HG02571 (cell line): ENCODE measurements around the gene LTBP4.
A peak's percentile ranks its signal among the peaks of the same experiment; 100 is the strongest.

Experiments
- ATAC-seq: cut with Tn5 transposase; IDR thresholded peaks from one replicate; pipeline ENCODE4 v1.9.1; 2021; ENCODE audit warnings: mild to moderate bottlenecking, moderate library complexity; ENCODE audit not compliant: unreplicated experiment

The LTBP4 gene

DNA sequence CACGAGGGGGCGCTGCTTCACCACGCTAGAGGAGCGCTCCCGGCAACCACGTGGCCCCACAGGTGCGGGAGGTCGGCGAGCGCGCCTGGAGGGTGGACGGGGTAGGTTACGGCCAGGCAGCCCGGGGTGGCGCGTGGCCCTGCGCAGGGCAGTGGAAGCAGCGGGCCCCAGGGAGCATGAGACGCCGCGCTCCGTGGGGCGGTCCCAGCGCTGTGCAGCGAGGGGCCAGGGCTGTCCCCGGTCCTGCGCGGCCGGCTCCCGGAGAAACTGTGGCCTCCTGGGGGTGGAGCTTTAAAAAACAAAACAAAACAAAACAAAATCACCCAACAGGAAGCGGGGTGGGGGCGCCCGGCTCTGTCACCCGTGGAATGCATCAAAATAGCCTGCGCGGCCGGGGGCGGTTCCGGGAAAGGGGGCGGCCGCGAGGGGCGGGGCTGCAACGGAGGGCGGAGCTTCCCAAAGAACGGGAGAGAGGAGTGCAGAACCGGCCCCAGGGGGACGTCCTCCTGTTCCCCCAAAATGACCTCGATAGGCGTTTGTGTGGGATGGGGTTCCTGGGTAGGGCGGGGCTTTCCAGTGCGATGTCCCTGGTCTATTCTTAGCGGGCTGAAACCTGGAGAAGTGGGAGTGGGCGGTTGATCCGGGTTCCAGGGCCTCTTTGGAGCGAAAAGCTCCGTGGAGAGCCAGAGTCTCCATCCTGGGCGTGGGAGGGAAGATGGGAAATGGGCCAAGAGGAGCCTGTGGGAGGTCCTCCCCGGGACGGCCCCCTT lies 61.9 kb downstream of the LTBP4 start:
- ATAC-seq, result peak; percentile 71

DNA sequence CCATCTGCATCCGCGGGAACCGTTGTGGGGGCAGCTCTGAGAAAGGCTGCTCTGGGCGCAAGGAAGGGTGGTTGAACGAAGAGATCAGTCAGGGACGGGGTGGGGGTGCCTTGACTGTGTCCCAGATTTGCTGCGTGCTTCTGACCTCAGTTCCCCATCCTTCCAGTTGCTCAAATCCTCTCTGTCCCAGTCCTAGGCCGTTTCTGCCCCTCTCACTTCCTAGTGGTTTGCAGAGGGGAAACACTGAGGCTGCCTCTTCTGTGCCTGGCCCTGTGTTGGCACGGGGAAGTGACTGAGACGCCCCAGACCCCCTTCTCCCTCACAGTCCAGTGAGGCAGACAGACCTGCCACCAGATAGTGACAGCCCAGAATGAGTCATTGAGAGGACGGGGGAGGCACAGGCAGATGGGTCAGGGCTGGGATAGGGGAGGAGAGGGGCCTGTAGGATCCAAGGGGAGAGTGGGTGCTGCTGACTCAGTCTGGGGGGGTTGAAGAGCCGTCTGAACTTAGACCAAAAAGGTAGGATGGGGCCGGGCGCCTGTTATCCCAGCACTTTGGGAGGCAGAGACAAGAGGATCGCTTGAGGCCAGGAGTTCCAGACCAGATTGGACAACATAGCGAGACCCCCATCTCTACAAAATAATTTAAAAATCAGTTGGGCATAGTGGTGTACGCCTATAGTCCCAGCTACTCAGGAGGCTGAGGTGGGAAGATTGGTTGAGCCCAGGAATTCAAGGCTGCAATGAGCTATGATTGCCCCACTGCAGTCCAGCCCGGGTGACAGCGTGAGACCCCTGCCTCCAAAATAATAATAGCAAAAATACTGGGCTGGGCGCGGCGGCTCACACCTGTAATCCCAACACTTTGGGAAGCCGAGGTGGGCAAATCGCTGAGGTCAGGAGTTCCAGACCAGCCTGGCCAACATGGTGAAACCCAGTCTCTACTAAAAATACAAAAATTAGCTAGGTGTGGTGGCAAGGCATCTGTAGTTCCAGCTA lies 62.8 kb downstream of the LTBP4 start:
- ATAC-seq, result no peak

DNA sequence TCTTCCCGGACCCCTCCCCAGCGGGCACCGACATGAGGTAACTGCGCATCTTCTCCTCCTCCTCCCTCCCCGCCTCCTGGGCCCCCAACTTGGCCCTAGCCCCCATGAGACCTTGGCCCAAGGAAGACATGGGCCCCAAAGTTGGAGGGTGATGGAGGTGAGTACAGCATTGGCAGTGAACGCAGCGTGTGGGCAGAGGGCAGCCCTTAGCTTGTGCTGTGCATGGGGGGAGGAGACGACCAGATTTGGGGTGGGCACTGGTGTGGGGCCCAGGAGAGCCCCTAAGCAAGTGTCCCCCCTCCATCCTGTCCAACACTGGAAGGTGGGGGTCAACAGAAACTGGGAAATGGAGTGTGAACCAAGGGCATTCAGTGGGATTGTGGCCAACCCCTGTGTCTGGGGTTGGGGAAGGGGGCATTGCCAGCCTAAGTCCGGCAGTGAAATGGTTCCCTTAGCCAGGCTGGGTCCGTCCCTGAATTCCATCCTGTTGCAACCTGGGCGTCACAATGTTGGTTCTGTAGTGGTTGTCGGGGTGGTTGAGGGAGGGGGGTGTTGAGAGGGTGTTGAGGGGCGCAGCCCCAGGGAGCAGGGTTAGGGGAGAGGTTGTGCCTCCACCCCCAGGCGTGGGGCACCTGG lies 65.8 kb downstream of the LTBP4 start:
- ATAC-seq, result no peak

DNA sequence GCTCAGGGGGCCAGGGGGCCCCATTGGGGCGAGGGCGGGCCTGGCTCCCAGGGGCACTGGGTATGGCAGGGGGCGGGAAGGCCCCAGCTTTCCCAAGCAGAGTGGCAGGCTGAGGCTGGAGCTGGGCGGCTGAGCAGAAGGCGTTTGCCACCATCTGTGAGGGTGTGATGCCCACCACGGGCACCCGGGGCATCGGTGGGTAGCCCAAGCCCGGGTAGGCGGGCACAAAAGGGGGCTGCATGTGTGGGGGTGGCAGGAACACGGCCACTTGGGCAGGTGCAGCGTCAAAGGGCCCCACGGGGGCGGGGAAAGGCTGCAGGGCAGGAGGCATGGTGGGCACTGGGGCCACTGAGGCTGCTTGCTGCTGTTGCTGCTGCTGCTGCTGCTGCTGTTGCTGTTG lies 66.4 kb downstream of the LTBP4 start:
- no peak for ATAC-seq

DNA sequence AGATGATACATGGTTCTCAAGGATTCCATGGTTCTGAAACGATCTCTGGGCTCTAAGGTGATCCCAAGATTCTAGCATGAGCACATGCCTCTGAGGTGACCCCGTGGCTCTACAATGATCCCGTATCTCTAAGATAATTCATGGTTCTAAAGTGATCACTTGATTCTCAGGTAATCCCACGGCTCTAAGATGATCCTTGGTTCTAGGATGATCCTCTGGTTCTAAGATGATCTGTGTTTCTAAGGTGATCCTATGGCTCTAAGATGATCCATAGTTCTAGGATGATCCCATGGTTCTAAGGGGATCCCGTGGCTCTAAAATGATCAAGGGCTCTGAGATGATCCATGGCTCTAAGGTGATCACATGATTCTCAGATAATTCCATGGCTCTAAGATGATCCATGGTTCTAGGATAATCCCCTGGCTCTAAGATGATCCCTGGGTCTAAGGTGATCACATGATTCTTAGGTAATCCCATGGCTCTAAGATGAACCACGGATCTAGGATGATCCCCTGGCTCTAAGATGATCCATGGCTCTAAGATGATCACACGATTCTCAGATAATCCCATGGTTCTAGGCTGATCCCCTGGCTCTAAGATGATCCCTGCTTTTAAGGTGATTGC lies 67.9 kb downstream of the LTBP4 start:
- no peak for ATAC-seq

DNA sequence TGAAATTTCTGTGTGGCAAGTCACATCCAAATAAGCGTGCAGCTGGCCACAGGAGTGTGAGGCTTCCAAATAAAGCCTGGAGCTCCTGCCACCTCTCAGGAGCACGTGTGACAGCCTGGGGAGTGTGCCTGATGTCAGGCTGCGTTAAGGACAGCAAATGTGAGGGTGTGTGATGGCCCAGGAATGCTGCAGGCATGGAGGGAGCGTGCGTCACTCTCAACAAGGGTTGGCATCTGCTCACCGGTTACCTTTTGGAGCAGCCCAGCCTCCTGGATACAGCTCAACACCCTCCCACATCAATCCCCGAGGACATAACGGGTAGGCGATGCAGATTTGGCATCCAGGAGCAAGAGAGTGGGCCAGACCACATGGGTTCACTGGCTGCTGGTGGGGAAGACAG lies 70.2 kb downstream of the LTBP4 start:
- no peak for ATAC-seq

DNA sequence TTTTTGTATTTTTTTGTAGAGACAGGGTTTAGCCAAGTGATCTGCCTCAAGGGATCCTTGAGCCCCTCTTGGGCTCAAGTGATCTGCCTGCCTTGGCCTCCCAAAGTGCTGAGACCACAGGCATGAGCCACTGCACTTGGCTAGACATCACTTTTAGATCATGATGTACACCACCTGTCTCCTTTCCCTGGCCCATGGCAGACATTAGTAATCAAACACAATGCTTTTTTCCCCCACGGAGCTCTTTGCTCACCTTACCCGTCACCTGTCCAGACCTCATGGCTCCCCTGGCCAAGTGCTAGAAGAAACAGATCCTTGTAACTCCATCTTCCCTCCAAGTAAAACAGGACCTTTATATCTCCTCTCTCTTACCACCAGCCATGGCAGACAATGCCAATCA lies 70.9 kb downstream of the LTBP4 start:
- ATAC-seq, result no peak

DNA sequence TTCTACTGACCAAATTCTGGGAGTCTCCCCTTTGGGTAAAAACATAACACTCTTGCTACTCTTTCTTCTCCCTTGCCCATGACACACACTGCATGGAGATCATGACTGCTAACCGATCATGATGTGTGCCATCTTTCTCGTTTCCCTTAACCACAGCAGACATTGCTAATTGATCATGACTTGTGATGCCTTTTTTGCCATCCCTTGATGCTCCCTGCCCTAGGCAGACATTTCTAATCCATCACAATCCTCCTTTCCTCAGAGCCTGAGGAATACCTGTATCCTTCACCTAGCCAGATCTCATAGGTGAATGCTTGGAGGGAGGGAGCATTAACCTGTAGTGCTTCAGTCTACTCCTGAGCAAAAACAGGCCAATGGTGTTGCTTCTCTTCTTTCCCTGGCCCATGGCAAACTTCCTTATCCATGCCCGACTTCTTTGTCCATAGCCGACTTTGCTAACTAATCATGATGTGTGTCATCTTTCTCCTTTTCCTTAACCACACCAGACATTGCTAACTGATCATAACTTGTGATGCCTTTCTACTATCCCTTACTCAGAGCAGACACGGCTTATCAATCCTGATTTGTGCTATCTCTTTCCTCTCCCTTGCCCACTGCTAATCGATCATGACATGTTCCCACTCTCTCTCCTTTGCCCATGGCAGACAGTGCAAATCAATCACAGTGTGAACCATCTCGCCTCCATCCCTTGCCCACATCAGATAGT lies 71.6 kb downstream of the LTBP4 start:
- ATAC-seq, result no peak

DNA sequence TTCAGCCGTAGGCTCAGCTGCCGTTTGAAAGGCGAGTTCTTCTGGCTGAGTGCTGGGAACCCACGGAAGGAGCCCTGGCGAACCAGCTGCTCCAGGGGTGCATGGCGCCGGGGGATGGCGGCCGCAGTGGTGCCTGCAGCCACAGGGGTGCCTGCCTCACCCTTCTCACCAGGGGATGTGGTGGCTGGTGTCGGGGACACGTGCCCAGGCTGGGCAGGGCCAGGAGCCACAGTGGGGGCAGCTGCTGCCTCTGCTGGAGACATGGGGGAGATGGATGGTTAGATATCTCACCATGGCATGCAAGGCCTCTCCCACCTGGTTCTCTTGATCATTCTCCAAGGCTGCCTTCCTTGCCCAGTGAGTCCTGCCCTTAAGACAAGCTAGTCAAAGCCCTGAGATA lies 72.2 kb downstream of the LTBP4 start:
- ATAC-seq, result no peak

DNA sequence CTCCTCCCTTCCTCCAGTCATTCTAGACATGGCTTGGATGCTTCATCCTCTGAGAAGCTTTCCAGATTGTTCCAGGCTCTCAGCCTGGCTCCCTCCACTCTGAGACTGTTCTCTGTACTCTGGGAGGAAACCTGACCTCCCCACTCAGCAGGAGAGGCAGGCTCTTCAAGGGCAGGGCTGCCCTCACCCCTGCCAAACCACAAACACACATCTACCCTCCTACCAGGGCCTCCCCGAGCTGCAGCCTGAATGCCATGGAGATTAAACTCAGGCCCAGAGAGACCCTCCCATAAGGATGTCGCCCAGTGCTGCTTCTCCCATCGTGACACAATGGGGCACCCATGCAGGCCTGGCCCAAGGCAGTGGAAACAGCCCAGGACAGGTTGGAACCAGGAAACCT lies 73.1 kb downstream of the LTBP4 start:
- ATAC-seq, result no peak

DNA sequence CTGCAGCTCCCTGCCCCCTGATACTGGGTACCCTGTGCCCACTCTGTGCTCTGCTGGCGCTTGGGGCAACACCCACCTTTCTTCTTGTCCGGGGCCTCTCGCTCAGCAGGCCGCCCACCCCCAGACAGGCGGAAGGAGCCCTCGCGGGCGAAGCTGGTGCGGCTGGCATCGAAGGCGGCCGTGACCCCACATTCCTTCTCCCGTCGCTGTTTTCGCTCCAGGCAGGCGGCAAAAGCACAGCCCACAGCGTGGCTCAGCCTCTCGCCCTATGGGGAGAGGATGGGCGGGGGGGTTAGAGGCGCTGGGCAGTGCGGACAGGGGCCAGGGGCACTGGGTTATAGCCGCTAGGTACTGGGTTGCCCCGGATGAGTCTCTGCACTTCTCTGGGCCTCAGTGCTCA lies 76.0 kb downstream of the LTBP4 start:
- ATAC-seq, result no peak
